Stimulated activated CD8-positive, alpha-beta memory T cell treated with anti-CD3 and anti-CD28 coated beads, Interleukin-7, amount 100 ng/mL, for 1 hour (primary cell): Measurements from ENCODE around the gene HECTD2.
"Not testable (repeated sequence)": the region's sequence is repeated elsewhere in the genome, so short reads cannot be mapped to it uniquely, and the experiment has no call there.

Source experiments
- DNase-seq, 2 donors: peaks; one replicate each; pipeline ENCODE4 v3.0.0-alpha.2; 2020; ENCODE audit warnings: low read depth in 2 of 2

HECTD2 gene

DNA sequence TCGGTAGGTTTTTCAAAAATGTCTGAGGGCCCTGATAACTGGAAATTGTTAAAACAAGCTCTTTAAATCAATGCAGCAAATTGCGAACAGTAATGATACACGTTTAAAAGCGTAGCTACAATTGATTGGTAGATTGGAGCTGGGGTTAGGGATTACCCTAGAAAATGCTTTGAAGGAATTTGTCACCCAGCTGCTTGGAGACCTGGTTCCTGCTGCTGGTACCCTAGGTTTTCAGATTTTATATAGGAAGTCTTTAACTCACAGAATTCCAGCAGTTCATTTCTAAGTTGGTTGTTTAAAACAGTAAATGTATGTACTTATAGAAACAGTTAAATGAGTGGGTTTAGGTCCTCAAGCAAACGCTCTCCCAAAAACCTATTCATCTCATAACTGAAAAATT lies 1.5 kb downstream of the HECTD2 start:
- no peak for DNase-seq

DNA sequence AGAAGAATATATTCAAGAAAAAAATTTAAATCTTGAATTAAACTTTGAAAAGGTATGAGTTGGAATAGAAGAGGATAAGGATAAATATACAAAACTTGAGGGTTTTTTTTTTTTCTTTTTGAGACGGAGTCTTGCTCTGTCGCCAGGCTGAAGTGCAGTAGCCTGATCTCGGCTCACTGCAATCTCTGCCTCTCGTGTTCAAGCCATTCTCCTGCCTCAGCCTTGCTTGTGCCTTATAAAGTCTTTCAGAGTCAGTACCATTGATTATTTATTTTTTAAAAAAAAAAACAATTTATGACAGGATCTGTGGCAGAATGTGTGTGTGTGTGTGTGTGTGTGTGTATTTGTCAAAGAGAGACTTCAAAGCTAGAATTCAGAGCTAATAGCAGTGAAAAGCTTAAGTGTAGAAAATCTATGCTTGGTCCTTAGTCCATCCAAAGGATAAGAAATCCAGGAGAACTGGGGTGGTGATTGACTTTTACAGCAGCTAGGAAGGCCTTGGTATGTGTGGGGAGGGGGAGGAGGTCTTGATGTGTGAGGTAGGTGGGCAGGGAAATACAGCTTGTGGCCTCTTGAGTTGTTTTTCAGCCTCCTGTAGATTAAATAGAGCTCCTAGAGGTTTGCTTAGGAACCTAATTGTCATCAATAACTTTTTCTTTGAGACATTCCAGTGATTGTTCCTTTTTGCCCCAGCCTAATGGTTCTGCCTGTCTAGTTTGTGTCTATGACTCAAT lies 2.4 kb downstream of the HECTD2 start:
- DNase-seq = no peak

DNA sequence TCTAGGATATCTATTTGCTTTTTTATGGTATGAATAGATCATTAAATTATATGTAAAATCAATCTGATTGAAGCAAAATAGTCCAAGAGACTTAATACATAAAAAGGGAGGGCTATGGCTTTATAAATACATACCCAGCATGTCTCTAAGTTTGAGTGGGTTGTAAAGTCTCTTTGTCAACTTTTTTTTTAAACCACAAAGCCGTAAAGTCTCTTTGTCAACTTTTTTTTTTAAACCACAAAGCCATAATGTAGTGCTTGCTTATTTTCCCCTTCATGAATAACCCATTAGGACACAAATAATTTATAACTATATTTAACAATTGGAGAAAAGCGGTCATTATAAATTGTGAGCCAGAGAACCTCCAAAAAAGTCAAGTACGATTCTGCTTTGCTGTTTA lies 5.7 kb downstream of the HECTD2 start:
- DNase-seq = no peak

DNA sequence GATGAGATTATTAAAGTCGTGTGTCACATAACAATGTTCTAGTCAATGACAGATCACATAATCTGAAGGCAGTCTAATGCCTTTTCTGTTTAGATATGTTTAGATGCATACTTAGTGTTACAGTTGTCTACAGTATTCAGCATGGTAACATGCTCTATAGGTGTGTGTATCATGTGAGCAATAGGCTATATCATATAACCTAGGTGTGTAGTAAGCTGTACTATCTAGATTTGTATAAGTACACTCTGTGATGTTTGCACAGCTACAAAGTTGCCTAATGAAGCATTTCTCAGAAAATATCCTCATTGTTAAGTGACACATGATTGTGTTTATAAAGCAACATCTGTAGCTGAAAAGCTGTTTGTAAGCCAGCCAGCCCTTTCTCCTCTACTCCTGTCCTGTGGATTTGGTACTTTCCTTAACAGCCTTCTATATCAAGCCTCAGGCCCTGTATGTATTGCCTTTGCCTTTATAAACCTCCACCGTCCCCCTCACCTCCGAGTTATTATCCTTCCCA lies 6.3 kb downstream of the HECTD2 start:
- no peak for DNase-seq

DNA sequence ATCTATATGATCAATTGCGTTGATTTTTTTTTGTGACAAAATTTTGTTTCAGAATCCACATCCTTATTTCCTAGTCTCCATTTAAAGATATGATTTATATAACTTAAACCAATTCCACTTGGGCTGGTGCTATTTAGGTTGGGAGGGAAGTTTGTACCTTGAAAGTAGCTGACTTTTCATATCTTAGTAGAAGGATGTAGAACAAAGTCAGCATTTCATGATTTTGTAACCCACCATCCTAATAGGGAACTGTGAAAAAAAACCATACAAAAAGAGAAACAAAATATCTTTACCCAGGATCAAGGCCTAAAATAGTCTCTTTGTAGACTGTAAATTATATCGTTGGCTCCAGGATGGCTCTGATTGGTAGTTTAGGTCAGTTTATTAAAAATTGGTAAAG lies 8.3 kb downstream of the HECTD2 start:
- DNase-seq = no peak

DNA sequence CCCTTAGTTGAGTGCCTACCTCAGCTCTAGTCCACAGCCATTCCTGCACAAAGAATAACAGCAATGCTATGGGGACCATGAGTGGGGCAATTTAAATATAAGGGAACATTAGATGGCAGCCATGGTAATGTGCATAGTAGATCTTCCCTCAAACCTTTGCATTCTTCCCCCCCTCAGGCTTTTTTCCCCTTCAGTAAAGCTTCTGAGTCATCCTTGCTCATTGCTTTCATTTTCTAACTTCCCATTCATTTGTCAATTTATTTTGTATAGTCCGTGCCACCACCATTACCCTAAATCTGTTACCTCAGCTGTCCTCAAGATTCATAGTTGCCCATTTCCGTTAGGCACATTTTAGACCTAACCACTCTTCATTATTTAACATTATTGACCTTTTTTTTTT lies 10.7 kb downstream of the HECTD2 start:
- no peak for DNase-seq

DNA sequence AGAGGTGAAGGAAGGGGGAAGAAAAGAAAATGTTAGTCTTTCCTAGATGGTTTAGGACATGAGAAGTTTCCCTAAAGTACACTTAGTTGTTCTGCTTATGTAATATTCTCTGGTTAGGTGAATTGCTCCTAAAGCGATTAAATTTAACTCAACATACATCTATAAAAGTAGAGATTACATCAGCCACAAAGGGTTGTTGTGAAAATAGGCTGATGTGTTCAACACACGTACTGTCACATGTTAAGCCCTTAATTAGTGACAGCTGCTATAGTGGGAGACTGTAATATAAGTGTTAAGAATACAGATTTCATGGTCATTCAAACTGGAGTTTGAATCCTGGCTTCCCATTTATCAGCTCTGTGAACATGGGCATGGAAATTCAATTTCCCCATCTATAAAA lies 12.8 kb downstream of the HECTD2 start:
- DNase-seq = no peak

DNA sequence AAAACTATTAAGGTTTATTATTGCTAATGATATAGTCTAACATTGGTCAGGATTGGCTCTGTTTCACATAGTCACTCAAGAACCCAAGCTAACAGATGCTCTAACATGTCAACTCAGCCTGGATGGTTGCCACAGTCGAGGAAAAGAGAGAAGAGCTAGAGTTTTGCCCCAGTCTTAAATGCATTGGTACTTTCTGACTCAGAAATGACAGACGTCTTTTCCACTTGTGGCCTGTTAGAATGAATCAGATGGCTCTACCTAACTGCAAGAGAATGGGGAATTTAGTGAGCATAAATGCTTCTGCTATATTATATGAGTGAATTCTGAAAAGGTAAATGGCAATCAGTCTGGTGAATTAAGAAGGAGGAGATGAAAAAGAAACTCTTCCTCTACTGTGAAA lies 13.9 kb downstream of the HECTD2 start:
- DNase-seq = no peak

DNA sequence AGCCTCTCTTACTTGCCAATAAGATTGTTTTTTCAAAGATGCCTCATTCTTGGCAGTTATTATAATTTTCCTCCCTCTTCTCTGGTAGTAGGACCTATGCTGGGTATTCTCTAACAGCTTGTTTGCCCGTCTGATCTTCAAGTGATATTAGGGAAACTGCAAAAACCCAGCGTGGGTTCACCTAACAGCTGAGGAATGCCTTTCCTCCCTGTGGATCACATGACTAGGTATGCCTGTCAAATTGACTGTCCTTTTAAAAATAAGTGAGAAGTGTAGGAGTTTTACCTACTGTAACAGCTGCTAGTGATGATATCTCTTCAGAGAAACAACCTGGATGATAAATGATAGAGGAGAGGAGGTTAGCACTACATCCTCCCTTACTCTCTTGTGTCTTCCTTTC lies 22.0 kb downstream of the HECTD2 start:
- DNase-seq = no peak

DNA sequence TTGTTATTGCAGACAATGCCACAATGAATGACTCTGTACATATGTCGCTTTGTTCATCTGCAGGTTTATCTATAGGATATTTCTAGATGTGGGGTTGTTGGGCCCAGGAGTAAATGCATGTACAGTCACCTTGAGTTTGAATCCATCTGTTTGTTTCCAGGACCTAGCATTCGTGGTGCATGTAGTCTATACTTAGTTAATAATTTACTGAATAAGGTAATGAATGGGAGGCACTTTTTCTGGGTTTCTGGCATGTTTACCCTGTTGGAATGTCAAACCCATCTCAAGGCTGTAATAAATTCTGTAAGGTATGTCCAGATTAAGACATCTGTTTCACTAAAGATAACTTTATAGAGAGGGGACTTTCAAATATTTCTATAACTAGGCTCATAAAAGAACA lies 23.5 kb downstream of the HECTD2 start:
- DNase-seq = no peak

DNA sequence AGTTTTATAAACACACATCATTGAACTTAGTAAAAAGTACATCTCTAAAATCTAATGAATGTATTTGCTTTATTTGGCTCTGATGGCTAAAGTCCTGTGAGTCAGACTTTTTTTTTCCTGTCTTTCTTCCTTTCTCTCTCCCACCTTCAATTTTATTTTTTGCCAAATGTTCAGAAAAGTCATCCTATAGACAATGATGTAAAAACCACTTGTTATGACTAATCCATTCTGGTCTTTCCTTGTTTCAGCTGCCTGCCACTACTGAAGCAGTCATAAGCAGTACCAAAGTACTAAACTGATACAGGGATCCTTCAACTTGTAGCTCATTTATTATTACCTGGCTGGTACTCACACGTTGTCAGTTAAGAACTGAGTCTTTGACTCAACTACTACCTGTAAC lies 23.9 kb downstream of the HECTD2 start:
- no peak for DNase-seq

DNA sequence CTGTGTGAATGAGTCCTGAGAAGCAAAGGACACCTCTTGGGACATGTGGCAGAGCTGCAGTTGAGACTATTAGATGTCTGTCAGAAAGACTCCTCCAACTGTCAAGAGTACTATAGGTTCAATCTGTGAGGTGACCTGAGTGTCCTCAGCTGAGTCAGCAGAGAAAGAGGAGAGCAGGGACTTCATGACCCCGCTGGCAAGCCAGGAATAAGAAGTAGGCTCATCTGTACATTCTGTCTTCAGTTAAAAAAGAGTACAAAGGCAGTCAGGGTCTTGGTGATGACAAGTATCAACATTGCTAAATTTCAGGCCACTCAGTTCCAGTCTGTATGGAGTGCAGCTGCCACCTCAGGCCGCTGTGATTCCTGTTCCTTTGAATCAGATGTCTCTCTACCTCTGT lies 25.1 kb downstream of the HECTD2 start:
- DNase-seq = no peak

DNA sequence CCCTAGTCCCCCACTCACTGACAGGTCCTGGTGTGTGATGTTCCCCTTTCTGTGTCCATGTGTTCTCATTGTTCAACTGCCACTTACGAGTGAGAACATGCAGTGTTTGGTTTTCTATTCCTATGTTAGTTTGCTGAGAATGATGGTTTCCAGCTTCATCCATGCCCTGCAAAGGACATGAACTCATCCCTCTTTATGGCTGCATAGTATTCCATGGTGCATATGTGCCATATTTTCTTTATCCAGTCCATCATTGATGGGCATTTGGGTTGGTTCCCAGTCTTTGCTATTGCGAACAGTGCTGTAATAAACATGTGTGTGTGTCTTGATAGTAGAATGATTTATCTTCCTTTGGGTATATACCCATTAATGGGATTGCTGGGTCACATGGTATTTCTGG lies 28.1 kb downstream of the HECTD2 start:
- DNase-seq = not testable (repeated sequence)

DNA sequence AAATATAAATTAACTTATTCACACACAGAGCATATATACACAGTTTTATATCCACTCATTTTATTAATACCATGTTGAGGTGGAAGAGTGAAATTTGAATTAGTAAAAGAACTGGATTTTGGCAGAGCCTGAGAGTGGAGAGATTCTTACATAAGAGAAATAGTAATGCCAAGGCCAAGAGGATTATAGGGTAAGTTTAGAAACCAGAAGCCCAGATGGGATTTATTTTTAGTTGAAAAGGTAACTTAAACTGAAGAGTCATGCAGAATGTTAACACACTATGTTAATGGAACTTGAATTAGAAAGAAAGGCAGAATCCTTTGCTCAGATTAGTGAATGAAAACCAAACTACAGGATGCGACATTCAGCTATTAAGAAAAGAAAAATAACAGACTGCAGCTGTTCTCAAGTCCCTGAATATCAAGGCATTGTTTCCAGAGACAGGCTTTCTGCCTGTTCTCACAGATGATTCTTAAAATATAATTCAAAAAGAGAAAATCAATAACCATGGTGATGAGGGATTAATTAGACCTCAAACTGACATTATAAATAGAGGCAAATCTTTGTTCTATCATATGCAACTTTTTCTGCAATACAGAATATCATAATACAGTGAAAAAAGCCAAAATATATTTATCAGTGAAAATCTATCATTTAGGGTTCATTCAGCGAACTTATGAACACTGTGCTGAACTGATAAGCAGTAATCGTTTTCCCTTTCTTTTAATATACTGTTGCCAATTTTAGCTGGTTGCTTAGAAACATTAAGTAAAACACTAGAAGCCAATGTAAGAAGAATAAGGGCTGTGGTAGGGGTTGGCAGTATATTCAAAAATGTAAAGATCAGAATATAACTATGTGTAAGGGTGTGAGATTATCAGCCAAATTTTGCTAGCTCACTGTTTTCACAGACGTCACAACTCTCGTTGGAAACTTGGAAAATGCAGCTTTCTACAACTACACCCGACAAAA lies 34.4 kb downstream of the HECTD2 start:
- no peak for DNase-seq

DNA sequence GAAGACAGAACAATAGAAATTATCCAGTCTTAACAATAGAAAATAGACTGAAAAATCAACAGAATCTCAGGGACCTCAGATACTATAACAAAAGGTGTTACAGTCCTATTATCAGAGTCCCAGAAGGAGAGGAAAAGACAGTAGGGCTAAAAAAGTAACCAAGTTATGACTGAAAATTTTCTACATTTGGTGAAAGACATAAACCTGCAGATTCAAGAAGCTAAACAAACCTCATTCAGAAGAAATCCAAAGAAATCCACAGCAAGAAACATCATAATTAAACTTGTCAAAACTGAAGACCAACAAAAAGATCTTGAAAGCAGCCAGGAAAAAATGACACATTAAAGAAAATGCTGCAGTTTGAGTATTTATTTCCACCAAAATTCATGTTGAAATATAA lies 41.9 kb downstream of the HECTD2 start:
- DNase-seq = no peak

DNA sequence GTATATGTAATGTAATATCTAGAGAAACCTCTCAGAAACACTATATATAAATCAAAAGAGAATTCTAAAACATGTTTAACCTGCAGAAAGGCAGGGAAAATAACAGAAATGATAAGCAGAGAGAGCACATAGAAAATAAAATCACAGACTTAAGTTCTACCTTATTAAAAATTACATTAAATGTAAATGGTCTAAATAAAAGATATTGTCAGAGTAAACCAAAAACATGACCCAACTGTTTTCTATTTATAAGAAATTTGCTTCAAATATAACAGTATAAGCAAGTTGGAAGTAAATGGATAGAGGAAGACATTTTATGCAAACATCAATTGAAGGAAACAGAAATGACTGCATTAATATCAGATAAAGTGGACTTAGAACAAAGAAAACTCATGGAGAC lies 43.4 kb downstream of the HECTD2 start:
- no peak for DNase-seq

DNA sequence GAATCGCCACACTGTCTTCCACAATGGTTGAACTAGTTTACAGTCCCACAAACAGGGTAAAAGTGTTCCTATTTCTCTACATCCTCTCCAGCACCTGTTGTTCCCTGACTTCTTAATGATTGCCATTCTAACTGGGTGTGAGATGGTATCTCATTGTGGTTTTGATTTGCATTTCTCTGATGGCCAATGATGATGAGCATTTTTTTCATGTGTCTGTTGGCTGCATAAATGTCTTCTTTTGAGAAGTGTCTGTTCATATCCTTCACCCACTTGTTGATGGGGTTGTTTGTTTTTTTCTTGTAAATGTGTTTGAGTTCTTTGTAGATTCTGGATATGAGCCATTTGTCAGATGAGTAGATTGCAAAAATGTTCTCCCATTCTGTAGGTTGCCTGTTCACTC lies 45.0 kb downstream of the HECTD2 start:
- not testable (repeated sequence) for DNase-seq

DNA sequence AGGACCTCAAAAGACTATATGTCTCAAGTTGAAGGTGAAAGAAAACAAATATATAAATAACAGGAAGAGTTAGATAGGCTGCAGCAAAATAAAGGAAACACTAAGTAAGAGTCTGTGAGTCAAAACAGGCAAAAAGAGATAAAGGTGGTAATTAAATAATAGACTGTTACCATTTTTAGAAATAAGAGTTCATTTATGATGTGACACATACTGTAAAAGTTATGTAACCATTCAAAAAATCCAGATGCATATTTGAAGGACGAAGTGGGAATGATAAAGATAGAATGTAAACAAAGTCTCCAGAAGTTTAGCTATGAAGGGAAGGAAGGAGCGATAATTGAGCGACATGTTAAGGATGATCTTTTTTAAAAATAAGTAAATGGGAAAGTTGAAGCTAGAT lies 50.5 kb downstream of the HECTD2 start:
- DNase-seq = no peak

DNA sequence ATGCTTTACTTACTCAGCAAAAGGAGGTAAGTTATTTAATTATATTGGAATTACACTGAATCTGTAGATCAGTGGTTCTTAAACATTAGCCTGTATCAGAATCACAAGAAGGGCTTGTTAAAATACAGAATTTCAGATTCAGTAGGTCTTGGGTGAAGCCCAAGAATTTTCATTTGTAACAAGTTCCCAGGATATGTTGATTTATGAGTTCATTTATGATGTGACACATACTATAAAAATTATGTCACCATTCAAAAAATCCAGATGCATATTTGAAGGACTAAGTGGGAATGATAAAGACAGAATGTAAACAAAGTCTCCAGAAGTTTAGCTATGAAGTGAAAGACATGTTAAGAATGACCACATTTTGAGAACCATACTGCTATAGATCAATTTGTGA lies 52.3 kb downstream of the HECTD2 start:
- DNase-seq = no peak

DNA sequence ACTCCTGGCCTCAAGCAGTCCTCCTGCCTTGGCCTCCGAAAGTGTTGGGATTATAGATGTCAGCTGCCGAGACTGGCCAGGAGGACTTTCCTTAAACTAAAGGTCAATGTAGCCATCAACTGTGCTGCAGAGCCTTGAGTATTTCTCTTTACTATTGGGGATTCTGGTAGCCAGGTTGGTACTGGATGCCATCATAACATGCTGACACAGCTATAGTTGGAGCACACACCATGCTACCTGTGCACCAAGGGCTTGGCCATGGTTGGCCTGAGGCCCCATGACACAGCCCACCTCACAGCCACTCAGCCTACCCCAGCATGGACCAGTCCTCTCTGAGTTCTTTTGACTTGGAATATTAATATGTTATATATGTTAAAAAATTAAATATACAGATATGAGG lies 54.4 kb downstream of the HECTD2 start:
- no peak for DNase-seq

DNA sequence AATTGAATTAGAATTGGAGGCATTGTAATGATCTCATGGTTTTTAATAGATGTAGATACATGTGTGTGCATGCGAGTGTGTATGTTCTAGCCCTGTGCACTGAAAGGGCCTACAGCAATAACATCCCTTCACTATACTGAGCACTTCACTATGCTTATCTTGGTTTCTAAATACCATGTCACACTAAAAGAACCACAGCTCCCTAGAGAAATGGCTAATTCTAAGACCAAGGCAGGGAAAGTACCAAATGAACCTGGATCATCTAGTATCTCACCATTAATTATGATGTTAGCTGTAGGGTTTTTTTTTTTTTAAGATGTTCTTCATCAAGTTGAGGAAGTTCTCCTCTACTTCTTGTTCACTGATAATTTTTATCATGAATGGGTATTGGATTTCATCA lies 55.1 kb downstream of the HECTD2 start:
- no peak for DNase-seq

DNA sequence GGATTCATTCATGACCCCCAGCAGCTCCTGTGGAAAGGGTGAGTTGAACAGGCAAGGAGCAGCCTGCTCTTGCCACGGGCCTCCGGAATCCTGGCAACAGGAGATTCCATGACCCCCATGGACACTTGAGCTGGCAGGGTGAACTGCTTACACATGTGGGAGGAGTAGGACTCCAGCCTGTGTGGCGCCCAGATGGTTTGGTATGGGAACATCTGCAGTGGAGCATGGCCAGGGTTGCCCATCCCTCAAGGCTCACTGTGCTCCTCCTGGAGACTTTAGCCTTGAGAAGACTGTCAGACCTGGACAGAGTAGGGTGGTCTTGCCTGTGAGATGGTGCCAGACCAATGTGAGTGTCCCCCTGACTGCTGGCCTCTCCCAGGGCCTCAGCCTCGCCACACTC lies 57.0 kb downstream of the HECTD2 start:
- no peak for DNase-seq

DNA sequence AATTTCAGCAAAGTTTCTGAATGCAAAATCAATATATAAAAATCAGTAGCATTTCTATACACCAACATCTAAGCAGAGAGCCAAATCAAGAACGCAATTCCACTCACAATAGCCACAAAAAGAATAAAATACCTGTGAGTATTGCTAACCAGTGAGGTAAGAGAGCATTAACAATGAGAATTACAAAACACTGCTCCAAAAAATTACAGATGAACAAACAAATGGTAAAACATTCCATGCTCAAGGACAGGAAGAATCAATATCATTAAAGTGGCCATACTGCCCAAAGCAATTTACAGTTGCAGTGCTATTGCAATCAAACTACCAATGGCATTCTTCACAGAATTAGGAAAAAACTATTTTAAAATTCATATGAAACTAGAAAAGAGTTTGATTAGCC lies 61.5 kb downstream of the HECTD2 start:
- DNase-seq = no peak
